Fibroblast of mammary gland (primary cell): ENCODE results near the gene CBX6.

Experiments
- DNase-seq: peaks from one replicate; pipeline ENCODE4 v3.0.0-alpha.2; 2010; ENCODE audit warnings: low read depth
- H3K4me3 ChIP-seq: 2 replicates; pipeline ENCODE4 v1.5.1; 2011; ENCODE audit warnings: low read depth, mild to moderate bottlenecking, low read length, moderate library complexity; ENCODE audit not compliant: control insufficient read depth
- TF ChIP-seq, protein P1 (sequence below): conservative IDR thresholded peaks from 2 replicates; pipeline ENCODE4 v1.5.1; 2011; ENCODE audit warnings: low read depth, low read length, inconsistent platforms; ENCODE audit not compliant: control insufficient read depth, insufficient read depth

Gene CBX6

GRCh38 chr22:38840129-38840528, 31.9 kb downstream of the CBX6 start:
- DNase-seq = no peak
- H3K4me3 ChIP-seq = no peak overlapping the region
- TF ChIP-seq, protein P1, sequence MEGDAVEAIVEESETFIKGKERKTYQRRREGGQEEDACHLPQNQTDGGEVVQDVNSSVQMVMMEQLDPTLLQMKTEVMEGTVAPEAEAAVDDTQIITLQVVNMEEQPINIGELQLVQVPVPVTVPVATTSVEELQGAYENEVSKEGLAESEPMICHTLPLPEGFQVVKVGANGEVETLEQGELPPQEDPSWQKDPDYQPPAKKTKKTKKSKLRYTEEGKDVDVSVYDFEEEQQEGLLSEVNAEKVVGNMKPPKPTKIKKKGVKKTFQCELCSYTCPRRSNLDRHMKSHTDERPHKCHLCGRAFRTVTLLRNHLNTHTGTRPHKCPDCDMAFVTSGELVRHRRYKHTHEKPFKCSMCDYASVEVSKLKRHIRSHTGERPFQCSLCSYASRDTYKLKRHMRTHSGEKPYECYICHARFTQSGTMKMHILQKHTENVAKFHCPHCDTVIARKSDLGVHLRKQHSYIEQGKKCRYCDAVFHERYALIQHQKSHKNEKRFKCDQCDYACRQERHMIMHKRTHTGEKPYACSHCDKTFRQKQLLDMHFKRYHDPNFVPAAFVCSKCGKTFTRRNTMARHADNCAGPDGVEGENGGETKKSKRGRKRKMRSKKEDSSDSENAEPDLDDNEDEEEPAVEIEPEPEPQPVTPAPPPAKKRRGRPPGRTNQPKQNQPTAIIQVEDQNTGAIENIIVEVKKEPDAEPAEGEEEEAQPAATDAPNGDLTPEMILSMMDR = no peak

- H3K4me3 ChIP-seq = no peak overlapping the region
Observed at GRCh38 chr22:38839686-38840085, 32.3 kb downstream of the CBX6 start.

DNA sequence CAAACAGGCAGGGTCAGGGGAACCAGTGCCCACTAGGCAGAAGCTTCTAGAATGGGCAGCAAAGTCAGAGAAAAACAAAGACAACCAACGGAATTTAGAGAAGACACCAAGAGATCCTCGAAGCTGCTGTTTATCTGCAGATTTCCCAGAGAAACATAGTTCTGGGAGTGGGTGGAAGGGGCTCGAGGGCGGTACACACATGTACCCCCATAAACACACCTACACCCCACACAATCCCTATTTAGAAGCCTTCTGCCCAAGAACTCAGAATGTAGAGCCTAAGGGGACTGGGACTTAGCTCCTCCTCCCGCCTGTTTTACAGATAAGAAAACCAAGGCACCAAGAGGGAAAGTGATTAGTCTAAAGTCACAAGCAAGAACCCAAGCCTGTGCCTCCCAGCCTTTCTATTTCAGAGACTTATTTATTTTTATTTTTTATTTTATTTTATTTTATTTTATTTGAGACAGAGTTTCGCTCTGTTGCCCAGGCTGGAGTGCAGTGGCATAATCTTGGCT, 34.5 kb downstream of the CBX6 start:
- DNase-seq = no peak
- no peak overlapping the region for H3K4me3 ChIP-seq
- TF ChIP-seq, protein P1 = no peak

More at GRCh38 chr22:38839686-38840085, 32.3 kb downstream of the CBX6 start:
- TF ChIP-seq, protein P1 = no peak
- no peak for DNase-seq

DNA sequence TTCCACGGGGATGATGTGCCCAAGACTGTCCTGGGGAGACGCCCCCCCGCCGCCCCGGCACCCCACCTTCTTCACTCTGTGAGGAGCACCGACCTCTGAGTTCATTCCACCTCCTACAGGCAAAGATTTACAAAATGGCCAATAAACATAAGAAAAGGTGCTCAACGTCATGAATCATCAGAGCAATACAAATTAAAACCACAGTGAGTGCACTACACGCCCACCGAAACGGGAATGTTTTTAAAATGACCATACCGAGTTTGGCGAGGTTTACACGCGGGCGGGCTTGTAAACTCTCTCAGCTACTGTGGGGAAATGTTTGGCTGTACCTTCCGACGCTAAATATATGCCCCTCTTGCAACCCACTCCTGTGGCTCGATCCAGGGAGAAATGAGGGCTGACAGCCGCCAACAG, 36.1 kb downstream of the CBX6 start:
- DNase-seq = peak; percentile 75
- TF ChIP-seq, protein P1 = no peak
- H3K4me3 ChIP-seq = no peak overlapping the region

DNA sequence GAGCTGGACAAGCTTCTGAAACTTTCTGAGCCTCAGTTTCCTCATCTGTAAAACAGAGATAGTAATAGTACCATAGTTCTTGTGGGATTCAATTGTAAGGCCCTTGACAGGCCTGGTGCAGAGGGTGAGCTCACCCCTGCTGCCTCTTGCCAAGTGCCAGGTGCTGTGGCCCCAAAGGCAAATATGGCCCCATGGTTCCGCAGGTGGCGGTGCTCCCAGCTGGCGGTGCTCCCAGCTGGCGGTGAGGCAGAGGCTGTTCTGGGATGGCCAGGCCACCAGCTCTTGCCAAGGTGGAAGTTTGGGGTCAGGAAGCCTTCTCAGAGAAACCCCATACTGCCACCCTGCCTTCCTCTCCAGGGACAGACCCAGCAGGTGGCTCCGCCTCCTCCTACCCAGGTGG, 37.0 kb downstream of the CBX6 start:
- TF ChIP-seq, protein P1 = no peak
- H3K4me3 ChIP-seq = no peak overlapping the region
- no peak for DNase-seq

- peak; percentile 10 for DNase-seq
- no peak overlapping the region for H3K4me3 ChIP-seq
- TF ChIP-seq, protein P1 = no peak
Observed at GRCh38 chr22:38834215-38834953, 37.6 kb downstream of the CBX6 start.
